Body of pancreas (tissue), 4 donors: ENCODE measurements around the gene MAEA.

Source experiments
- POLR2A ChIP-seq, 3 donors: fragments of 450-650 bp; IDR thresholded peaks; one replicate each; pipeline ENCODE4 v1.6.1; 2016; ENCODE audit warnings: antibody characterized with exemption in 3 of 3, mild to moderate bottlenecking in 2 of 3
- TF ChIP-seq, protein P1 (sequence below), 7 experiments: fragments of 450-650 bp in 4 of 7; fragments of 200-600 bp in 3 of 7; sonication (generic) in 3 of 7; IDR thresholded peaks; one replicate each; pipeline ENCODE4 v1.5.1; 2016 to 2019; ENCODE audit warnings: antibody characterized with exemption in 7 of 7

DNA sequence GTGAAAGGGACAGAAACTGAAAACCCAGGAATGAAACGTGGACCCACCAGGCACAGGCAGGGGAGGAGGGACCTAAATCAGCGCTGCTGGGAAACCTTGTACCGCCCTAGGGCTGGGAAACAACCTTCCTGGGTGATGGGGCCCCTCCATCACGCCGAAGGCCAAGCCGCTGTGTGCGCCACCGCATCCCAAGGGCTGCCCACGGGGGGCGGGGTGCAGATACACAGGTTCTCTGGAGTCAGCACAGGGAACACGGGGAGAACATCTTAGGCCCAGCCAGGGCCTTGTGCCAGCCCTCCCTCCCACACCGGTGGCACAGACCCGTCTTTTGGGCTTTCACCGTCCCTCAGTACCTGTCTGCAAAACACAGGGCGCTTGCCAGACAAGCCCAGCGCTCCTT is 70.3 kb downstream of the MAEA start:
- TF ChIP-seq, protein P1, sequence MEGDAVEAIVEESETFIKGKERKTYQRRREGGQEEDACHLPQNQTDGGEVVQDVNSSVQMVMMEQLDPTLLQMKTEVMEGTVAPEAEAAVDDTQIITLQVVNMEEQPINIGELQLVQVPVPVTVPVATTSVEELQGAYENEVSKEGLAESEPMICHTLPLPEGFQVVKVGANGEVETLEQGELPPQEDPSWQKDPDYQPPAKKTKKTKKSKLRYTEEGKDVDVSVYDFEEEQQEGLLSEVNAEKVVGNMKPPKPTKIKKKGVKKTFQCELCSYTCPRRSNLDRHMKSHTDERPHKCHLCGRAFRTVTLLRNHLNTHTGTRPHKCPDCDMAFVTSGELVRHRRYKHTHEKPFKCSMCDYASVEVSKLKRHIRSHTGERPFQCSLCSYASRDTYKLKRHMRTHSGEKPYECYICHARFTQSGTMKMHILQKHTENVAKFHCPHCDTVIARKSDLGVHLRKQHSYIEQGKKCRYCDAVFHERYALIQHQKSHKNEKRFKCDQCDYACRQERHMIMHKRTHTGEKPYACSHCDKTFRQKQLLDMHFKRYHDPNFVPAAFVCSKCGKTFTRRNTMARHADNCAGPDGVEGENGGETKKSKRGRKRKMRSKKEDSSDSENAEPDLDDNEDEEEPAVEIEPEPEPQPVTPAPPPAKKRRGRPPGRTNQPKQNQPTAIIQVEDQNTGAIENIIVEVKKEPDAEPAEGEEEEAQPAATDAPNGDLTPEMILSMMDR (IDR thresholded peaks at IDR 0.05) = no peak
- no peak for TF ChIP-seq POLR2A (IDR thresholded peaks at IDR 0.05)
